NCI-H526 (cell line): ENCODE measurements around the gene GINS3.
"Not testable (repeated sequence)": the region's sequence is repeated elsewhere in the genome, so short reads cannot be mapped to it uniquely, and the experiment has no call there.

ENCODE experiments used
- DNase-seq, 2 experiments: peaks; one replicate each; lab custom pipeline; 2025; lab: John Stamatoyannopoulos, UW

Gene GINS3

DNA sequence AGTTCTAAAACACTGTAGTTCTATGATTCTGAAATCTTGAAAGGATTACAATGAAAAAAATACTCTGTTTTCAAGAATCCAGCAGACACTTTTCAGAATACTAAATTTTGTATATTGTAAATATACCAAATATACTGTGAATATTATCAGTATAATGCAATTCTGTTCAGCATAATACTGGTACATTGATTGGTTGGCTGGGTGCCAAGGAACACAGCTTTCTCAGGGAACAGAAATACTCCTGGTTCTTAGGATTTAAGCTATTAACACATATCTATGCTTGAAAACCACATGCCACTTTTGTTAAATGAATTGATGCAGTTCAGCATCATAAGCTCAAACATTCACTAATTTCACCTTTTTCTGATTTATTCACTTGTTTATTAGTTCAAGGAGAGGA lies 2.5 kb upstream of the GINS3 start:
- no peak for DNase-seq

DNA sequence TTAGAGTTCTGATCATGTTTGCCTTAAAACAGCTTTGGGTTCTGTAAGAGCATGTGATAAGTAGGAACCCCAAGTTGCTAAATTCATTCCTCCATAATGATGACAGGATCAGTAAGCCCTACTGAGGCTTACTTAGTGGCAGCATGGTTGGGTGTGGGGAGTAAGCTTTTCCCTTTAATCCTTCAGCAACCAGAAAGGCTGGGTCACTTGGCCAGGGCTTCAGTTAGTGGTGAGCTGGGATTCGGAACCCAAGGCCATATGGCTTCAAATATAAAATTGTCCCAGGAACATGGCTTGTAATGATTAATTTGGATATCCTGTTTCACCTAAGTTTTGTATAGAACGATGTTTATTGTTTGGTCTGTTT lies 850 bp downstream of the GINS3 start:
- DNase-seq = no peak

DNA sequence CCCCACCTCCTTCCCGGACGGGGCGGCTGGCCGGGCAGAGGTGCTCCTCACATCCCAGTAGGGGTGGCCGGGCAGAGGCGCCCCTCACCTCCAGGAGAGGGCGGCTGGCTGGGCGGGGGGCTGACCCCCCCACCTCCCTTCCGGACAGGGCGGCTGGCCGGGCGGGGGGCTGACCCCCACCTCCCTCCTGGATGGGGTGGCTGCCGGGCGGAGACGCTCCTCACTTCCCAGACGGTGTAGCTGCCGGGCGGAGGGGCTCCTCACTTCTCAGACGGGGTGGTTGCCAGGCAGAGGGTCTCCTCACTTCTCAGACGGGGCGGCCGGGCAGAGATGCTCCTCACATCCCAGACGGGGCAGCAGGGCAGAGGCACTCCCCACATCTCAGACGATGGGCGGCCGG lies 4.6 kb downstream of the GINS3 start:
- DNase-seq = not testable (repeated sequence)

DNA sequence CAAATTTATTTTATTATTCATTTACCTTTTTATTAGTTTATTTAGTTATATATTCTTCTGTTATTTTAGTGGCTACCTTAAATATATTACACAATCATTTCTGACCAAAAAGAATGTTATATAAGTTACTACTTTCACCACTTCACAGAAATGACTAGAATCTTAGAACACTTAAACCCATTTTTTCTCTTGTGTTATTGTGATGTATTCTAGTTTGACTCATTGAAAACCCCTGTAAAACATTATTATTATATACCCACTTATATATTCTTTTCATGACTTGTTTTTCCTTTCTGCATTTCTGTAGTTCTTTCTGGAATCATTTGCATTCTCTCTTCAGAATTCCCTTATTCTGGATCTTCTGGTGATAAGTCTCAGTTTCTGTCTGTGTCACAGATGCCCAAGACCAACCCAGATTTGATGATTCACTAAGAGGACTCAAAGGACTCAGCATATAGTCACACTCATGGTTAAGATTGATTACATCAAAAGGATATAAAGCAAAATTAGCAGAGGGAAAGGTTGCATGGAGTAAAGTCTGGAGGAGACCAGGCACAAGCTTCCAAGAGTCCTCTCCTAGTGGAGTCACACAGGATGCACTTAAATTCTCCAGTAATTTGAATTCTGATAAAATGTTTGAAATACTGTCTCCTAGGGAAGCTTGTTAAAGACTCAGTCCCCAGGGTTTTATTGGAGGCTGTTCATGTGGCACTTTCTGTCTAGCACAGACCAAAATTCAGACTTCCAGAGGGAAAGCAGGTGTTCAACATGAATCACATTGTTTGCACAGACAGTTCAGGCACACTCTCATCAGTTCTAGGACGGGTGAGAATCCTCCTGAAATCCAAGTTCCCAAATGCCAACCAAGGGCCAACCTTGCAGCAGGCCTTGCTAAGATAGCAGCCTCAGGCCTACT lies 7.7 kb downstream of the GINS3 start:
- DNase-seq = no peak

DNA sequence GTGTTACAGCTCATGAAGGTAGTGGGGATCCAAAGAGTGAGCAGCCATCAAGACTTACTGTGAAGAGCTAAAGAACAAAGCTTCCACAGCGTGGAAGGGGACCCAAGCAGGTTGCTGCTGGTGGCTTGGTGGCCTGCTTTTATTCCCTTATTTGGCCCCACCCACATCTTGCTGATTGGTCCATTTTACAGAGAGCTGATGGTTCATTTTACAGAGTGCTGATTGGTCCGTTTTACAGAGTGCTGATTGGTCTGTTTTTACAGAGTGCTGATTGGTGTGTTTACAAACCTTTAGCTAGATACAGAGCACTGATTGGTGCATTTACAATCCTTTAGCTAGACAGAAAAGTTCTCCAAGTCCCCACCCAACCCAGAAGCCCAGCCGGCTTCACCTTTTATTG lies 9.0 kb downstream of the GINS3 start:
- not testable (repeated sequence) for DNase-seq

DNA sequence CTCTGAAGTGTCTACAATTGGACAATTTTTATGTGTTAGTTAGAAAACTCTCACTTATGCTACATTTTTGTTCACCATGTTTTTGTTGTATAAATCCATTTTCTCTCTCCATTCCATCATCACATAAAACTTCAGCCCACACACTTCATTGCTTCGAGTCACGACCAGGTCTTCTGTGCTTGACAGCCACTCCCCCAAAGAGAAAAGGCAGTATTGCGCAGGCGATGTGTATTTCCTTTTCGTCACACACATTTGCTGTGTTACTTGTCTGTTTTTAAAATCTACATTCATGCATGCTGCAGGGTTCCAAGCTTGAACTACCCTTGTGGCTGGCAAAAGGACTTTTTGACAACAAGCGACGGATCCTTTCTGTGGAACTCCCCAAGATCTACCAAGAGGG lies 10.5 kb downstream of the GINS3 start:
- DNase-seq = no peak

DNA sequence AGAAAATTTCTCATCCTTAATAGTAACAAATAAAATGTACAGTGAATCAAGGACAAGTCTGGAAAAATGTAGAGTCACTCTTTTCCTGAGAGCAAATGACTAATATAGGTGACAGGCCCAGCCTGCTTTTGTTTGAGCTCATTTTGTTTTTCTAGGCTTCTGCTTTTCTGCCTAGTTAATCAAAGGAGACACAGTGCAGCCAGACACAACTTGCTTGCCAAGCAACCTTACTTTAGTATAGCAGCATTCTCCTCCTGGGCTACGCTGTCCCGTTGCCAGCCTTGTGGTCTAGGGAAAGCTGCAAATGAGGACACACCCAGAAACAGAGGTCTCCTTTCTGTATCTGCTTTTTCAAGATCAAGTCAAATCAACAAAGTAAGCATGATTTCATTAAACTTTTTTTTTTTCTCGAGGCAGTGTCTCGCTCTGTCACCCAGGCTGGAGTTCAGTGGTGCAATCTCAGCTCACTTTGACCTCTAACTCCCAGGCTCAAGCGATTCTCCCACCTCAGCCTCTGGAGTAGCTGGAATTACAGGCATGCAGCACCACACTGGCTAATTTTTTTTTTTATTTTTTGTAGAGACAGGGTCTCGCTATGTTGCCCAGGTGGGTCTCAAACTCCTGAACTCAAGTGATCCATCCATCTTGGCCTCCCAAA lies 17.2 kb downstream of the GINS3 start:
- no peak for DNase-seq

DNA sequence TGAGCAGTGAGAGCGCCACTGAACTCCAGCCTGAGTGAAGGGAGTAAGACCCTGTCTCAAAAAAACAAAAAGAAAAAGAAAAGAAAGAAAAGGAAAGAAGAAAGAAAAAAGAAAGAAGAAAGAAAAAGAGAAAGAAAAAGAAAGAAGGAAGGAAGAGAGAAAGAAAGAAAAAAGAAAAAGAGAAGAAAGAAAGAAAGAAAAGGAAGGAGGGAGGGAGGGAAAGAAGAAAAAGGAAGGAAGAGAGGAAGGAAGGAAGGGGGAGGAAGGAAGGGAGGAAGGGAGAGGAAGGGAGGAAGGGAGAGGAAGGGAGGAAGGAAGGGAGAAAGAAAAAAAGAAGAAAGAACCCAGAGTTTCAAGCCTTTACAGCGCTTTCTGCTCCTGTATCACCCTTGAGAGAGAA lies 19.1 kb downstream of the GINS3 start:
- no peak for DNase-seq

DNA sequence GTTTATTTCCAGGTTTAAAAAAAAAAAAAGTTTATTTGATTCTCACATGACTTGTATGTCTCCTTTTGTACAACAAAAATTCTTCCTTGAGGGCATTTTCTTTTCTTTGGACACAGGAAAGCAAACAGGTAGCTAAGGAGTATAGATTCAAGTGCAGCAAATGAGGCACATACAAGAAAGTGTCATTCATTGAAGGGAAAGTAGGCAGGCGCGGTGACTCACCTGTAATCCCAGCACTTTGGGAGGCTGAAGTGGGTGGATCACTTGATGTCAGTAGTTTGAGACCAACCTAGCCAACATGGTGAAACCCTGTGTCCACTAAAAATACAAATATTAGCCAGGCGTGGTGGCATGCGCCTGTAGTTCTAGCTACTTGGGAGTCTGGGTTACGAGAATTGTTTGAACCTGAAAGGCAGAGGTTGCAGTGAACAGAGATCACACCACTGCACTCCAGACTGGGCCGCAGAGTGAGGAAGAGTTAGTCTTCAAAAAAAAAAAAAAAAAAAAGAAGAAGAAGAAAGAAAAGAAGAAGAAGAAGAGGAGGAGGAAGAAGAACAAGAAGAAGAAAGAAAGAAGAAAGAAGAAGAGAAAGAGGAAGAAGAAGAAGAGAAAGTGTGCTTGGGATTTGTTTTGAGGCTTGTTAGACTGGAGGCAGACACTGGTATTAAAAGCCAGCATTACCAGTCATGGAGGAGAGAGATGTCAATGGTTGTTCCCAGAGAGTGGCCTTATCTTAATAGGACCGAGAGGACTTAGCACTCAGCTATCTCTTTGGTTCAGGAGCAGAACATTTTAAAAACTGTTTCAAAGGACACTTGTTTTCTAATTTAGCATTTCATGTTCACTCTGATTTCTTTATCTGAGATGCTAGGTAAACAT lies 19.7 kb downstream of the GINS3 start:
- DNase-seq = no peak

DNA sequence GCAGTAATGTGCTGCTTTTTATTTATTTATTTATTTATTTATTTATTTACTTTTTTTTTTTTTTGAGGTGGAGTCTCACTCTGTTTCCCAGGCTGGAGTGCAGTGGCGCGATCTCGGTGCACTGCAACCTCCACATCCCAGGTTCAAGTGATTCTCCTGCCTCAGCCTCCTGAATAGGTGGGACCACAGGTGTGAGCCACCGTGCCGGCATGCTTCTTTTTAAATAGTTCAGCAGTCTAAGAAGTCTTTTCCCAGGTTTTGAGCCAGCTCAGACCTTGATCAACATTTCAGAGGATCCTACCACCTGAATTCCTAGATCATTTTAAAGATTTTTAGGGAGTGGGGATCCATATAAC lies 20.3 kb downstream of the GINS3 start:
- DNase-seq = not testable (repeated sequence)

DNA sequence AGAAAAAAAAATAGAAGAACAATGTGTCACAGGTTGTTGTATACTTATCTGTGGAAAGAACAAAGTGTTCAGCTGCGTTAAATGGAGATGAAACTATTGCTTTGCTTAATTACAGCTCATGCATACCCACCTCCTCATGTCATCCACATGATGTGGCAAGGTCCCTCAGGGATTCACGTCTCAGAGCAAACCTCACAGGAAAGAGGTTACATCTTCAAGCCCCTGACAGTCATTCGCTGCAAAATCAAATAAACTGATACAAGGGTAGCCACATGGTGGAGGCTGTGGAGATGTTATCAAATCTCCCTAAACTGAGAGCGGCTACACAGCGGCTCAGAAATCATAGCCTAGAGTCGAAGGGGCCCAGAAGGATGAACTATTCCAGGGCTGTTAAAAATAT lies 21.1 kb downstream of the GINS3 start:
- DNase-seq = no peak

DNA sequence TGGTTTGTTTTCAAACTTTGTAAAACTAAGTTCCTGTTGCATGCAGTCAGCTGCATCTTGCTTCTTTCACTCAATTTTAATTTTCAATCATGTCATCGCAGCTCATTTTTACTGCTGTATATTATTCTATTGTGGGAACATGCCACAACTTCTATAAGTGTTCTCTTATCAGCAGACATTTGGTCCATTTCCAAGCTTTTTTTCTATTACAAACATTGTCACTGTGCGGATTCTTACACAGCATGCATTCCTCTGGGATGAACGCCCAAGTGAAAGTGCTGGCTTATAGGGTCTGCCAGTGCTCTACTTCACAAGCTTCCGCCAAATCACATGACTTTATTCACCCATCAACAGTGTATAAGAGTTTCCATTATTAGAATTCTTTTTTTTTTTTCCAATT lies 22.7 kb downstream of the GINS3 start:
- no peak for DNase-seq

DNA sequence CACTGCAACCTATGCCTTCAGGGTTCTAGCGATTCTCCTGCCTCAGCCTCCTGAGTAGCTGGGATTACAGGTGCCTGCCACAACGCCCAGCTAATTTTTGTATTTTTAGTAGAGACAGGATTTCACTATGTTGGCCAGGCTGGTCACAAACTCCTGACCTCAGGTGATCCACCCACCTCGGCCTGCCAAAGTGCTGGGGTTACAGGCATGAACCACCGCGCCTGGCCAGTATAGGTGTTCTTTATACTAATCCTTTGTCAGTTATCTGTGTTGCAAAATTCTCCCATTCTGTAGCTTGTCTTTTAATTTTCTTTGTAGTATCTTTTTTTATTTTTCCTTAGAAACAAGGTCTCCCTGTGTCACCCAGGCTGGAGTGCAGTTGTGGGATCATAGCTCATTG lies 23.7 kb downstream of the GINS3 start:
- DNase-seq = not testable (repeated sequence)

DNA sequence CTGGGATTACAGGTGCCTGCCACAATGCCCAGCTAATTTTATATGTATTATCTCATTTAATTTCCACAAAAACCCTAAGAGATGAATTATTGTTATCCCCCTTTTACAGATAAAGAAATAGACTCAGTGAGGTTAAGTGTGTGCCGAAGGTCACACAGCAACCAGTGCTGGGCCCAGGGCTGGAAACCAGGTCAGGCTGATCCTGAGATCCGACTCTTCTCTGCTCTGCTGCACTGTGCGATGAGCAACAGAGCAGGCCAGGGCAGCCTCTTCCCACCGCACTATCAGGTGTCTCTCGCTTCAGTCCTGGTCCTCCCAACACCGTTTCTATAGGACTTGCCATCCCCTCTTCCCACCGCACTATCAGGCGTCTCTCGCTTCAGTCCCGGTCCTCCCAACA lies 24.8 kb downstream of the GINS3 start:
- DNase-seq = no peak

DNA sequence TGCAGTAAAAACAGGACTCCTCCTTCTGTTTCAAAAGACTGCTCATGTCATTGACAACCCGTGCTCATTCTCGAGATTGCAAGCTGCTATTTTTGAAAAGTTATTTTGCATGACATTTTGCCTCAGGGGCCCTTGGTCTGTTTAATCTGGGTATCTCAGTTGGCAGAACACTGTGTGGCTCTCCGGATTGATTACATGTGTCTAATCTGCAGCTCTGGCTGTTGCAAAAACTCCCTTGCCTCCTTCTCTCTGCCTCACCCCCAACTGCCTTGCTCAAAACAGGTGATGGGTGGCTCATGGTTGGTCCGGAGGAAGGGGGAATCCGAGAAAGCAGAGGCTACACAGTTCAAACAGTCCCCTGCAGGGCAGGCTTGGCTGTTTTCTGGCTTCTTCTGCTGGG lies 25.3 kb downstream of the GINS3 start:
- DNase-seq = peak in 1 of 2 experiments; percentile 1

DNA sequence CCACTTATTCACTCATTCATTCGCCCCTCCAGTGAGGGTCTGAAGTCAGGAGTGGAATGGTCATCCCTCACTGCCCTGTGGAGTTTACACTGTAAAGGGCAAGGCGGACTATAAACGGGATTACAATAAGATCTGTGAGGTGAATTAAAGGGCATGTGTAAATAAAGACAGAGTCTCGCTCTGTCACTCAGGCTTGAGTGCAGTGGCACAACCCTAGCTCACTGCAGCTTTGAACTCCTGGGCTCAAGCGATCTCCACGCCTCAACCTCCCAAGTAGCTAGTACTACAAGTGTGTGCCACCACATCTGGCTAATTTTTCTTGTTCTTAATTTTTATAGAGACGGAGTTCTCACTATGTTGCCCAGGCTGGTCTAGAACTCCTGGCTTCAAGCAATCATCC lies 25.8 kb downstream of the GINS3 start:
- no peak for DNase-seq

DNA sequence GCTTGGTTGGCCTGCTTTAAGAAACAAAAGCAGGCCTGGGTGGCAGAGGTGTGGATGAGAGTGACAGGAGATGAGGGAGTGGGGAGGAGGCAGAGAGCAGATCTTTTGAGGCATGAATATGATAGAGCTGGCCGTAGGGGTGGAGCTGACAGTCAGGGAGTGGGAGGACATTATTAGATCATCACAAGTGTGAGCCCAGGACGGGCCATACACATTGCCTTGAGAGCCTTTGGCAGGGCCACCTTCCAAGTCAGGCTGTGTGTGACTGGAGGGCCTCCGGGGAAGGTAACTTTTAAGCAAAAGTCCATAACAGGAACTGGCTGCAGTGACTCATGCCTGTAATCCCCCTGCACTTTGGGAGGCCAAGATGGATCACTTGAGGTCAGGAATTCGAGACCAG lies 26.3 kb downstream of the GINS3 start:
- no peak for DNase-seq

DNA sequence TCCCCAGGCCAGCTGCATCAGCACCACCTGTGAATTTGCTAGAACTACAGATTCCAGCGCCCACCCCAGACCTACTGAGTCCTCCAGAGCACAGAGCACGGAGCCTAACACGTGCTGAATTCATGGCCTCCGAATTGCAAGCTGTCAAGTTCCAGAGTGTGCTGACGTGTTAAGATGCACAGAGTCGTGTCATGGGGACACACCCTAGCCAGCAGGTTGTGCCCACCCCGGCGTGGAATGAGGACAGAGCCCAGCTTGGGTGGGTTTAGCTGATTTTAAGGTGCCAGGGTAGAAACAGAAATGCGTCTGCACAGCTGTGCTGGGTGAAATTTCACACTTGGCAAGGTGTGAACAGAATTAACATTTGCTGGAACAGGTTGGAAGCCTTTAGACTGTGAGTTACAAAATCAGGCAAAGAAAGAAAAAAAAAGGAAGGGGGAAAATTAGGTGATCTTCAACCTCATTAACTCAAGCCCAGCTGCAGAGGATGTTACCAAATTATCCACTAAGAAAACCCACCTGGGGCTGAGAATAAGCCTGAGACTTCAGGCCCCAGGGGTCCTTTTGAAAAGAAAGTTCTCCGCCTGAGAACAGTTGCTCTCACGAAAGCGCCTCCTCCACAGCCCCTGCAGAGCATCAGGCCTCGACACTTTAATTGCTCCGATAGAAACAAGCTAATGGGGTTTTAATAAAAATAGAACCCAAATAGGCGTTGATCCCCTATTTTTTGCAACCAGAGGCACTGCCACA lies 27.1 kb downstream of the GINS3 start:
- no peak for DNase-seq

DNA sequence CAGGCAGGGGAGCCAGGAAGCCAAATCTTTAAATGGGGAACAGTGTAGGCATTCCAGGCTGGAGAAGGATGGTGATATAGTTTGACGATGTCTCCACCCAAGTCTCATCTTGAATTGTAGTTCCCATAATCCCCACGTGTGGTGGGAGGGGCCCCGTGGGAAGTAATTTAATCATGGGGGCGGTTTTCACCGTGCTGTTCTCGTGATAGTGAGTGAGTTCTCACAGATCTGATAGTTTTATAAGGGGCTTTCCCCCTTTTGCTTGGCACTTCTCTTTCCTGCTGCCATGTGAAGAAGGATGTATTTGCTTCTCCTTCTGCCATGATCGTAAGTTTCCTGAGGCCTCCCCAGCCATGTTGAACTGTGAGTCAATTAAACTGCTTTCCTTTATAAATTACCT lies 28.8 kb downstream of the GINS3 start:
- DNase-seq = no peak

DNA sequence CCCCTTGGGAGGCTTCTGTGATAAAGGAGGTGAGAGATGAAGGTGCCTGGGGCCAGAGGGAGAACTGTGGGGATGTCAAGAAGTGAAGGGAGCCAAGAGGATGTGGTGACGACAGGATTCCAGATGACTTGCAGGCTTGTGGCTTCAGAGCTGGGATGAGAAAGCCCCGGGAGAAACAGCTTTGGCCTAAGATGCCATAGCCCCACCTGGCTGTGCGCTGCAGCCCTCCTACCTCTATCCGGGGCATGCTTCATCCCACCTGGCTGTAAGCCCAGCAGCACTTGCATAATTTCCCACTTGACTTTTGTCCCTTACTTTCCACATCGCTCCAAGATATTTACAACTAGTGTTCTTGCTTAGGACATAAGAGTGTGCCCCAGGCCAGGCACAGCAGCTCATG lies 29.3 kb downstream of the GINS3 start:
- DNase-seq = no peak

DNA sequence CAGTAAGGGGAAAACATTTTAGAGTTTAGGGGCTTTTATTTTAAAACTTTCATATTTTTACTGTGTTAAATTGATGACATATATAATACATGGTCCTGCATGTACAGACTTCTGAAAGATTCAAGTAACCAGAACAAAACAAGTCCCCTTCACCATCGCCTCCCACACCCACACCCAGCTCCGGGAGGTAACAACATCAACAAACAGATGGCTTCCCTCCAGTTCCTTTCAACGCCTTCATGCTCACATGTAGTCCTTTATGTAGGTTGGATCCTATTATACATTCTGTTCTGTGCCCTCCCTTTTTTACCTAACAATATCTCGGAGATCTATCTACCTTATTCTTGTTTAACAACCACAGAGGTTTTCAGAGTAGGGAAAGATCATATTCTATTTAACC lies 30.5 kb downstream of the GINS3 start:
- DNase-seq = no peak

DNA sequence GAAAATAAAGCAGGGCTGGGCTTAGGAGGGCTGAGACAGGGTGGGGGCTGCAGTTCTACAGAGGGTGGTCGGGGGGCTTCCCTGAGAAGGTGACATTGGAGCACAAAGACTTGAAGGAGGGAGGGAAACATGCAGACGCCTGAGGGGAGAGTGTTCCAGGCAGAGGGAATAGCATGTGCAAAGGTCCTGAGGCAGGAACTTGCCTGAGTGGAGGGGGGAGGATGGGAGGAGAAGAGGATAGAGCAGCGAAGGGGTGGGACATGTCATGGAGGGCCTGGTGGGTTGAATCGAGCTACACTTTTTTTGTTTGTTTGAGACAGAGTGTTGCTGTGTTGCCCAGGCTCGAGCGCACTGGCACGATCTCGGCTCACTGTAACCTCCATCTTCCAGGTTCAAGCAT lies 33.0 kb downstream of the GINS3 start:
- DNase-seq = no peak
